GM10266 (cell line): ENCODE measurements around the gene UBR4.
A peak's percentile ranks its signal among the peaks of the same experiment; 100 is the strongest.

Experiments
- DNase-seq: peaks from one replicate; pipeline ENCODE4 v3.0.0; 2012; ENCODE audit errors: extremely low spot score
- CTCF ChIP-seq: IDR thresholded peaks from 2 replicates; pipeline ENCODE4 v1.5.1; 2012; ENCODE audit warnings: mild to moderate bottlenecking, low read depth; ENCODE audit not compliant: control insufficient read depth, insufficient read depth; ENCODE audit errors: missing control alignments

UBR4 gene

GRCh38 chr1:19205403-19205802 lies 4.7 kb downstream of the UBR4 start:
- TF ChIP-seq CTCF, result no peak

GRCh38 chr1:19204446-19205266 lies 5.4 kb downstream of the UBR4 start:
- TF ChIP-seq CTCF, result no peak
- DNase-seq, result no peak

More at GRCh38 chr1:19205403-19205802, 4.7 kb downstream of the UBR4 start:
- DNase-seq, result peak; percentile 49

DNA sequence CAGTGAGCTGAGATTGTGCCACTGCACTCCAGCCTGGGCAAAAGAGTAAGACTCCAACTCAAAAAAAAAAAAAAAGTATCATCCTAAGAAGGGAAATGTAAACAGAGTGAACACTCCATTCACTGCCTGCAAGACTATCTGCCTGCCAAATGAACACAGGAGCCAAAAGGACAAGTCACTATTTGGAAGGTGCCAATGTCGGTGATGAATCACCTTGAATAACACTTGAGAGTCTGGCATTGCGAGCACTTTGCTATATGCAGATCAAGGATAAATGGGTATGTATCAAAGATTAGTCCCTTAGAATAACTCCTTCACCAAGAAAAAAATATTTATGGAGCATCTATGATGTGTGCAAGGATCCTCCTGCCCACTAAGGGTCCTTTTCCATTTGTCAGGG lies 6.6 kb downstream of the UBR4 start:
- no peak for DNase-seq
- no peak for TF ChIP-seq CTCF

GRCh38 chr1:19202396-19202795 lies 7.7 kb downstream of the UBR4 start:
- no peak for TF ChIP-seq CTCF
- DNase-seq, result no peak

DNA sequence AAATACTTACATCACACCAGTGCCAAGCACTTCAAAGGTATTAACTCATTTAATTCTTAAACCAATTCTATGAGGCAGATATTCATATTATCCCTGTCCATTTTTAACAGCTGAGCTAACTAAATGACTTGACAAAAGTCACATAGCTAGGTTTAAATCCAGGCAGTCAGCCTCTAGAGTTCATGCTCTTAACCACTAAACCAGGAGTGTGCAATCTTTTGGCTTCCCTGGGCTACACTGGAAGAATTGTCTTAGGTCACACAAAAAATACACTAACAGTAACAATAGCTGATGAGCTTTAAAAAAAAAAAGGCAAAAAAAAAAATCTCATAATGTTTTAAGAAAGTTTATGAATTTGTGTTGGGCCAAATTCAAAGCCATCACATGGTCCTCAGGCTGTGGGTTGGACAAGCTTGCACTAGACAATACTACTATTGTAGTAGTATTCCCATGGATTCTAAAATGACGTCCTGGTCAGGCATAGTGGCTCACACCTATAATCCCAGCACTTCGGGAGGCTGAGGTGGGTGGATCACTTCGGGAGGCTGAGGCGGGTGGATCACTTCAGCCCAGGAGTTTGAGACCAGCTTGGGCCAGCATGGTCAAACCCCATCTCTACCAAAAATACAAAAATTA lies 10.0 kb downstream of the UBR4 start:
- DNase-seq, result no peak
- TF ChIP-seq CTCF, result no peak

DNA sequence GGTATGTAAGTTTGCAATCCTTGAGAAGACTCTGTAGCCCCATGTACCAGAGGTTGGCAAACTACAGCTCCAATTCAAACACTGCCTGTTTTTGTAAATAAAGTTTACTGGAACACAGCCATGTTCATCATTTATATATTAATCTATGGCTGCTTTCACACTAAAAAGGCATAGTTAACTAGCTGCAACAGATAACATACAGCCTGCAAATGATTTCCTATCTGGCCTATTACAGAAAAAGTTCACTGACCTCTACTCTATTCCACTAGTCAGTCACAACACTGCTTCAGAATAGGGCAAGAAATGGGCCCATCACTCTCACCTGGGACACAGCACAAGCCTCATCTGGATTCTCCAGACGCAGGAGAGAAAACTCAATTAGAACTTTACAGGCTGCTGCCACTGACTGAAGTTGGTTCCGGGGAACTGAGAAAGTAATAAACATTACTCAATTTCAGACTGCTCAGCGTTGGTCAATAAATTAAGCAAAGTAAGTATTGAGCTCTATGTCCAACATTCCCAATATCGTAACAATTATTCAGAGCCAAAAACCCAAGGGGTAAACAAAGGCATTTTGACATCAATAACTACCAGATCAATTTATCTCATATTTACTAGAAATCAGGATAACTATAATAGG lies 10.6 kb downstream of the UBR4 start:
- TF ChIP-seq CTCF, result no peak
- DNase-seq, result no peak
